Neural progenitor cell (in vitro differentiated cells): Measurements from ENCODE around the gene TUBB2A.

Experiments
- EZH2 ChIP-seq: fragments of 200-600 bp; sonication (generic); IDR thresholded peaks from 2 replicates; pipeline ENCODE4 v1.6.1; 2017; ENCODE audit warnings: antibody characterized with exemption, mild to moderate bottlenecking, moderate library complexity
- EZH2phosphoT487 ChIP-seq: fragments of 200-600 bp; sonication (generic); IDR thresholded peaks from 2 replicates; pipeline ENCODE4 v1.6.1; 2017; ENCODE audit warnings: antibody characterized with exemption
- TF ChIP-seq, protein P1 (sequence below): fragments of 200-600 bp; sonication (generic); IDR thresholded peaks from 2 replicates; pipeline ENCODE4 v1.5.1; 2017; ENCODE audit warnings: antibody characterized with exemption, mild to moderate bottlenecking

DNA sequence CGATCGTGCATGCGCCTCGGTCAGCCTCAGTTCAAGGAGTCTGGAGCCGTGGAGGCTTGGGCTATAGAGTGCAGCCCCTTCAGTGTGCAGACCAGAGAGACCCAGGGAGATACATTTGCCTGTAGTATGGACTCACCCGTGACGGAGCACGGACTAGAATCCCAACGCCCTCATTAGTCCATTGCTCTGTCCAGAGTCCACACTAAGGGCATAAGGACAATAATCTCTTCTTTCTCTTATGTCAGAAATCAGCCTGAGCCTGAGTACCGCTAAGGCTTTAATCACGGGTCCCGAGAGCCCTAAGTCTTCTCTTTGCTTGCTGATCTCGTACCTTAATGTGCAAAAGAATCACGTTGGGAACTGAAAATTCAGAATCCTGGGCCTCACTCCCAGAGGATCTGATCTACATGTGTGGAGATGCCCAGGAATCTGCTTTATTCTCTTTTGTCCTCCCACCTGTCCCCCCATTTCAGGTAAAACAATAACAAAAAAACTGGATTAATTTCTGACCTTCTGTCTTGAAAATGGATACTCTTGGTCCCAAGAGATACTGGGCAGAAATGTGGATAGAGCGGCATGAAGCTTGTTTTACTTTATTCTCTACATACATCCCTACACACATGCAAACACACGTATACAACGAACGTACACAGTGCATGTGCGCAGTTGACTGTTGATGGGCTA lies 38.2 kb downstream of the TUBB2A start:
- TF ChIP-seq EZH2phosphoT487 (no peak), EZH2 (no peak)
- TF ChIP-seq, protein P1, sequence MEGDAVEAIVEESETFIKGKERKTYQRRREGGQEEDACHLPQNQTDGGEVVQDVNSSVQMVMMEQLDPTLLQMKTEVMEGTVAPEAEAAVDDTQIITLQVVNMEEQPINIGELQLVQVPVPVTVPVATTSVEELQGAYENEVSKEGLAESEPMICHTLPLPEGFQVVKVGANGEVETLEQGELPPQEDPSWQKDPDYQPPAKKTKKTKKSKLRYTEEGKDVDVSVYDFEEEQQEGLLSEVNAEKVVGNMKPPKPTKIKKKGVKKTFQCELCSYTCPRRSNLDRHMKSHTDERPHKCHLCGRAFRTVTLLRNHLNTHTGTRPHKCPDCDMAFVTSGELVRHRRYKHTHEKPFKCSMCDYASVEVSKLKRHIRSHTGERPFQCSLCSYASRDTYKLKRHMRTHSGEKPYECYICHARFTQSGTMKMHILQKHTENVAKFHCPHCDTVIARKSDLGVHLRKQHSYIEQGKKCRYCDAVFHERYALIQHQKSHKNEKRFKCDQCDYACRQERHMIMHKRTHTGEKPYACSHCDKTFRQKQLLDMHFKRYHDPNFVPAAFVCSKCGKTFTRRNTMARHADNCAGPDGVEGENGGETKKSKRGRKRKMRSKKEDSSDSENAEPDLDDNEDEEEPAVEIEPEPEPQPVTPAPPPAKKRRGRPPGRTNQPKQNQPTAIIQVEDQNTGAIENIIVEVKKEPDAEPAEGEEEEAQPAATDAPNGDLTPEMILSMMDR, result no peak
